ENCODE data around the gene CCDC201.

The CCDC201 gene

DNA sequence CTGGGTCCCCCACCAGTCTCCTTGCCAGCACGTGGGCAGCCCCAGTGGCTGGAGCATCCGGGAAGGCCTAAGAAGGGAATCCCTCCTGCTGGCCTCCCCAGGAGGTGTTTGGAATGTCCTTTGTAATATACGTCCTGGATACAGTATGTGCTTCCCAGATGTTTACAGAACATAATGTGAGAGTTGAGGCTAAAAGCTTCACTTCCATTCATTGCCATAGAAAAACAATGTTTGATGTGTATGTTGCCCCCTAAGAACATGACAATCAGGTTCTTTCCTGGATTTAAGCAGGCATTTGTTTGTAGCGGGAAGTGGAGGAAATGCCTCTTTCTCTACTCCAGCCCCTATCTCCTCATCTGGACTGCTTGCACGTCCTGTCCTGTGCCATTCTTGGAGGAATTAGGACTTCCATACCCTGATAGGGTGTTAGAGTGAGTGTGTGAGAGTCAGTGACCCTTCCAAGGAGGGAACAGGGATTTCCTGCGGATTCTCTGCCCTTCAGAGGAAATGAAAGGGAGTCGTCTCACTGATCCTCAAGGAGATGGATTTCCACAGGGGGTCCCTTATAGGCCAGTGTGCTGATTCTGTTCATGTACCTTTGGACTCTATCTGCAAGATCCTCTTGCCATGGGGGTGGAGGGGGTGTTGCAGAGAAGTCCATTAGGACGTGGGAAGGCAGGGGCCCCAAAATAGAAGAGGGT lies 16.6 kb upstream of the CCDC201 start:
- H3K9me3 ChIP-seq (ENCODE audit: insufficient read depth, low read length) = no peaks in the 10 kb centered on the region
- no peak for DNase-seq (ENCODE audit: low read depth, low spot score)
- peaks cover 5% of the 10 kb centered on the region for H3K4me1 ChIP-seq (ENCODE audit: insufficient read depth, insufficient read length)
- peaks cover 44% of the 10 kb centered on the region for H3K27me3 ChIP-seq (ENCODE audit: insufficient read depth, insufficient read length)
- peak overlapping the region; percentile 3 for H3K9ac ChIP-seq (ENCODE audit: insufficient read length, low read depth)
- no peaks in the 10 kb centered on the region for H3K36me3 ChIP-seq (ENCODE audit: insufficient read depth, insufficient read length, low read length)
- no peak for TF ChIP-seq SUZ12 (IDR thresholded peaks at IDR 0.05; ENCODE audit: extremely low read depth, insufficient read depth, insufficient read length)
- TF ChIP-seq ZNF274 (IDR thresholded peaks at IDR 0.05; ENCODE audit: low read depth, low read length) = no peak
- TF ChIP-seq YY1 (IDR thresholded peaks at IDR 0.05; ENCODE audit: insufficient read depth, insufficient read length) = no peak
- peak overlapping the region; percentile 27 for H3K4me3 ChIP-seq (ENCODE audit: insufficient read length, low read depth)

DNA sequence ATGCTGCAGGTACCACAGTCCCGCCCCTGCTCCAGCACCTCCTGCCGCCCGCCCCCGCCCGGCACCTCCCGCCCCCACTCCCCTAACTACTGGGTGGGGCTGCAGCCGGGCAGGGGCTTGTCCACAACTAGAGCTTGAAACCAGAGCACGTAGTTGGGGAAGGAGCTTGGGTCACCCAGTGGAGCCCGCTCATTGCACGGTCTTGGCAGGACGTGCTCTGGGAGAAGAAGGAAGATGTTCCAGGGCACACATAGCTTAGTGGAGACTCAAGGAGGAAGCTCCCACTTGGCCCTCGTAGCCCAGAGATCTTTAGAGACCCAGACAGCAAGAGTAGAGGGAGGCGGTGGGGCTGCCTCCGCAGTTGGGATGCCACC lies 16.1 kb upstream of the CCDC201 start:
- no peak for DNase-seq (ENCODE audit: low read depth, low spot score)
- no peaks in the 10 kb centered on the region for H3K36me3 ChIP-seq (ENCODE audit: insufficient read depth, insufficient read length, low read length)

DNA sequence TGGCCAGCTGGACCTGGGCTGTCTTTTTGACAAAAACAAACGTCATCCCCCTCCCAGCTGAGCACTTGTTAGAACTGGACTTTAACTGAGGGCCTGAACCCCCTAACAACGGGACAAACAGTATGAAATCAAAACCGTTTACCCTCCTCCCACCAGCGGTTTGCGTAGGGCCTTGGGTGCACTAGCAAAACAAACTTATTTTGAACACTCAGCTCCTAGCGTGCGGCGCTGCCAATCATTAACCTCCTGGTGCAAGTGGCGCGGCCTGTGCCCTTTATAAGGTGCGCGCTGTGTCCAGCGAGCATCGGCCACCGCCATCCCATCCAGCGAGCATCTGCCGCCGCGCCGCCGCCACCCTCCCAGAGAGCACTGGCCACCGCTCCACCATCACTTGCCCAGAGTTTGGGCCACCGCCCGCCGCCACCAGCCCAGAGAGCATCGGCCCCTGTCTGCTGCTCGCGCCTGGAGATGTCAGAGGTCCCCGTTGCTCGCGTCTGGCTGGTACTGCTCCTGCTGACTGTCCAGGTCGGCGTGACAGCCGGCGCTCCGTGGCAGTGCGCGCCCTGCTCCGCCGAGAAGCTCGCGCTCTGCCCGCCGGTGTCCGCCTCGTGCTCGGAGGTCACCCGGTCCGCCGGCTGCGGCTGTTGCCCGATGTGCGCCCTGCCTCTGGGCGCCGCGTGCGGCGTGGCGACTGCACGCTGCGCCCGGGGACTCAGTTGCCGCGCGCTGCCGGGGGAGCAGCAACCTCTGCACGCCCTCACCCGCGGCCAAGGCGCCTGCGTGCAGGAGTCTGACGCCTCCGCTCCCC lies 15.5 kb upstream of the CCDC201 start, which contains the start of gene IGFBP1:
Gene IGFBP1 (plus strand): TSS at position 304 of the 808 bp plus-strand sequence. CDS start 165 bp downstream, at position 469.
- Histone ChIP-seq H3K9me3 (ENCODE audit: insufficient read depth, low read length) (no peaks in the 10 kb centered on the region), H3K4me3 (ENCODE audit: insufficient read length, low read depth) (peak within 1 kb of the TSS; percentile 65), H3K36me3 (ENCODE audit: insufficient read depth, insufficient read length, low read length) (no peaks in the 10 kb centered on the region), H3K9ac (ENCODE audit: insufficient read length, low read depth) (peak within 1 kb of the TSS; percentile 78), H3K27me3 (ENCODE audit: insufficient read depth, insufficient read length) (peaks cover 44% of the 10 kb centered on the region), H3K4me1 (ENCODE audit: insufficient read depth, insufficient read length) (peaks cover 5% of the 10 kb centered on the region)
- TF ChIP-seq SUZ12 (IDR thresholded peaks at IDR 0.05; ENCODE audit: extremely low read depth, insufficient read depth, insufficient read length) (peak; percentile 32), ZNF274 (IDR thresholded peaks at IDR 0.05; ENCODE audit: low read depth, low read length) (no peak)
- DNase-seq (ENCODE audit: low read depth, low spot score) = no peak

More for the DNA sequence above, 16.1 kb upstream of the CCDC201 start:
- peaks cover 5% of the 10 kb centered on the region for H3K4me1 ChIP-seq (ENCODE audit: insufficient read depth, insufficient read length)
- H3K4me3 ChIP-seq (ENCODE audit: insufficient read length, low read depth) = peak overlapping the region; percentile 65
- no peaks in the 10 kb centered on the region for H3K9me3 ChIP-seq (ENCODE audit: insufficient read depth, low read length)
- peaks cover 44% of the 10 kb centered on the region for H3K27me3 ChIP-seq (ENCODE audit: insufficient read depth, insufficient read length)
- no peak for TF ChIP-seq SUZ12 (IDR thresholded peaks at IDR 0.05; ENCODE audit: extremely low read depth, insufficient read depth, insufficient read length)
- no peak for TF ChIP-seq ZNF274 (IDR thresholded peaks at IDR 0.05; ENCODE audit: low read depth, low read length)
- H3K9ac ChIP-seq (ENCODE audit: insufficient read length, low read depth) = peak overlapping the region; percentile 78

DNA sequence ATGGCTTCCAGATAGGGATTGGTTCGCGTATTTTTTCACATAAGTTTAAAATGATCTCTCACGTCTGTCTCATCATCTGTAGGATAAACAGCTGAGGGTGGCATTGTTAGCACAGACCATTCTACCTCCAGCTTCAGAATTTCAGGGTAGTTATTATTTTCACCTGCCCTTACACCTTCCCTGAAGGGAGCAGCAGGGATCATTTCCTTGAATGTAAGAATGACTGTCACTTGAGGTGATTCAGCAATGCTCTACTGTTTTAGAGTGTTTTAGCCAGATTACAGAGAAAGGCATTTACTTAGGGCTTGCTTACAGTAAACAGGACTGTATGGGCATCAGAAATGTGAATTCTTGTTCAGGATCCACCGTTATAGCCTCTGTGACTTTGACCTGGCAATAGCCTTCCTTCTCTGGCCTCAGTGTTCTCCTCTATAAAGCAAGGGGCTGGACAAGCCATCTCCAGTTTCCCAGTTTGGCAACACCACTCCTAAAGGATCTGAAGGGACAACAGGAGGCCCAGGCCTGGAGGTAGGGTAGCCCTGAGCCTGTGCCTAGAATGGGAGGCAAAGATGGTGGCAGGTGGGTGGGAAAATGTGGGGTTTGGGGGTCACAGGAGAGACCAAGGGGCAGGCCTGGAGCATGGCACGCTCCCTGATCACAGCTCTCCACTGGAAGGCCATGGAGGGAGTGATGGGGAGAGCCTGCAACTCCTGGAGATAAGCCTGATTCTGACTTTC lies 14.2 kb upstream of the CCDC201 start:
- H3K36me3 ChIP-seq (ENCODE audit: insufficient read depth, insufficient read length, low read length) = no peaks in the 10 kb centered on the region
- H3K9me3 ChIP-seq (ENCODE audit: insufficient read depth, low read length) = no peaks in the 10 kb centered on the region
- no peak overlapping the region for H3K4me3 ChIP-seq (ENCODE audit: insufficient read length, low read depth)
- H3K4me1 ChIP-seq (ENCODE audit: insufficient read depth, insufficient read length) = peaks cover 5% of the 10 kb centered on the region
- no peak overlapping the region for H3K9ac ChIP-seq (ENCODE audit: insufficient read length, low read depth)
- TF ChIP-seq SUZ12 (IDR thresholded peaks at IDR 0.05; ENCODE audit: extremely low read depth, insufficient read depth, insufficient read length) (no peak), ZNF274 (IDR thresholded peaks at IDR 0.05; ENCODE audit: low read depth, low read length) (no peak), YY1 (IDR thresholded peaks at IDR 0.05; ENCODE audit: insufficient read depth, insufficient read length) (no peak)
- DNase-seq (ENCODE audit: low read depth, low spot score) = no peak
- H3K27me3 ChIP-seq (ENCODE audit: insufficient read depth, insufficient read length) = peaks cover 41% of the 10 kb centered on the region

- no peak overlapping the region for H3K4me3 ChIP-seq (ENCODE audit: insufficient read length, low read depth)
- H3K36me3 ChIP-seq (ENCODE audit: insufficient read depth, insufficient read length, low read length) = no peaks in the 10 kb centered on the region
- peaks cover 3% of the 10 kb centered on the region; the same call in 1 of the 2 replicates for H3K9me3 ChIP-seq (ENCODE audit: insufficient read depth, low read length)
- no peak overlapping the region for H3K9ac ChIP-seq (ENCODE audit: insufficient read length, low read depth)
- peaks cover 38% of the 10 kb centered on the region for H3K27me3 ChIP-seq (ENCODE audit: insufficient read depth, insufficient read length)
- TF ChIP-seq SUZ12 (IDR thresholded peaks at IDR 0.05; ENCODE audit: extremely low read depth, insufficient read depth, insufficient read length) (no peak), YY1 (IDR thresholded peaks at IDR 0.05; ENCODE audit: insufficient read depth, insufficient read length) (no peak)
- DNase-seq (ENCODE audit: low read depth, low spot score) = no peak
- H3K4me1 ChIP-seq (ENCODE audit: insufficient read depth, insufficient read length) = peaks cover 5% of the 10 kb centered on the region
Measured at GRCh38 chr7:45885264-45885882, 12.5 kb upstream of the CCDC201 start.

GRCh38 chr7:45884136-45884535 lies 11.3 kb upstream of the CCDC201 start:
- Histone ChIP-seq H3K9ac (ENCODE audit: insufficient read length, low read depth) (no peak overlapping the region), H3K36me3 (ENCODE audit: insufficient read depth, insufficient read length, low read length) (no peaks in the 10 kb centered on the region), H3K4me3 (ENCODE audit: insufficient read length, low read depth) (no peak overlapping the region), H3K4me1 (ENCODE audit: insufficient read depth, insufficient read length) (peaks cover 2% of the 10 kb centered on the region), H3K27me3 (ENCODE audit: insufficient read depth, insufficient read length) (peaks cover 26% of the 10 kb centered on the region), H3K9me3 (ENCODE audit: insufficient read depth, low read length) (peaks cover 14% of the 10 kb centered on the region)
- DNase-seq (ENCODE audit: low read depth, low spot score) = no peak
- TF ChIP-seq YY1 (IDR thresholded peaks at IDR 0.05; ENCODE audit: insufficient read depth, insufficient read length) (no peak), SUZ12 (IDR thresholded peaks at IDR 0.05; ENCODE audit: extremely low read depth, insufficient read depth, insufficient read length) (no peak), ZNF274 (IDR thresholded peaks at IDR 0.05; ENCODE audit: low read depth, low read length) (no peak)

Measured in NT2/D1 (cell line).